ENCODE results near the gene ATP2B2.

The ATP2B2 gene

DNA sequence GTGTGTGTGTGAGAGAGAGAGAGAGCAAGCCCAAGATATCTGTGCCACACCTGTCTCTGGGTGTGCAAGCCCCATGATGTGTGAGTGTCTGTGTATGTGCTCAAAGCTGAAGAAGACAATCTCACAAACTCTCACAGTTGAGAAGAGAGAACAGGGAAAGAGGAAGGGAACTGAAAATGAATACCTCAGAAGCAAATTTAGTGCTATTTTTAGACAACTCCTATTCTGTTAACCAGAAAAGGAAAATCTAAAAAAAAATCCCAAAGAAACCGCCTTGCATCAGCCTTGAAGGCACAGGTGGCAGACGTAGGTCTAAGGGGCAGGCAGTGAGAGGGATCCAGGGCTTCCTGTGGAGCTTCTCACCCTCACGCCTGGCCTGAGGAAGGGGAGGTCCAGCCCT lies 47.8 kb downstream of the ATP2B2 start:
- no peak overlapping the region for H3K23ac ChIP-seq (ENCODE audit: low read depth, low read length, poor library complexity)
- no peak overlapping the region for H2BK120ac ChIP-seq (ENCODE audit: low read depth, low read length)
- no peak overlapping the region for H2AK5ac ChIP-seq (ENCODE audit: low read depth, low read length)
- WGBS, 2 donors (ENCODE audit: extremely low coverage in 2 of 2, insufficient read length in 2 of 2, insufficient replicate concordance in 1 of 2): no CpG with 5 or more reads among the region's 3 CpGs
- peak overlapping the region; percentile 9 for H3K14ac ChIP-seq (ENCODE audit: low read length)
- no peak overlapping the region for H3K4ac ChIP-seq (ENCODE audit: low read length)
- DNase-seq (ENCODE audit: low spot score): no peak
- no peak overlapping the region for H2BK5ac ChIP-seq (ENCODE audit: low read length)
- H3K18ac ChIP-seq (ENCODE audit: low read length): no peak overlapping the region
- no peak overlapping the region for H2BK12ac ChIP-seq (ENCODE audit: low read length)
- H3K4me3 ChIP-seq (ENCODE audit: low read length in 2 of 2): peak overlapping the region in 1 of 2 donors; percentile 68
- H3K4me1 ChIP-seq (ENCODE audit: control insufficient read depth in 2 of 2, insufficient read depth in 1 of 2, low read depth in 1 of 2, low read length in 2 of 2): peaks cover 0 to 2% of the 10 kb centered on the region in 2 donors
- no peak overlapping the region for H3K4me2 ChIP-seq (ENCODE audit: insufficient read depth, low read length, poor library complexity, severe bottlenecking)
- H2BK15ac ChIP-seq (ENCODE audit: low read length): no peak overlapping the region
- no peak overlapping the region for H4K91ac ChIP-seq (ENCODE audit: low read depth, low read length, poor library complexity)
- H3K79me1 ChIP-seq (ENCODE audit: low read depth, low read length): no peaks in the 10 kb centered on the region
- no peak overlapping the region for H3K27ac ChIP-seq (replicated peaks; ENCODE audit: low read length)
- H3K36me3 ChIP-seq (replicated peaks in 1 of 2; ENCODE audit: control insufficient read depth in 2 of 2, insufficient read depth in 2 of 2, low read length in 2 of 2): no peaks in the 10 kb centered on the region
- H3K9ac ChIP-seq (ENCODE audit: low read depth, low read length, poor library complexity): no peak overlapping the region
- H3K27me3 ChIP-seq (ENCODE audit: control insufficient read depth in 3 of 3, insufficient read depth in 3 of 3, low read depth in 1 of 3, low read length in 3 of 3): peaks cover 0 to 3% (median 0%) of the 10 kb centered on the region in 3 experiments
- no peak overlapping the region for H4K8ac ChIP-seq (ENCODE audit: low read depth, low read length)
- H2AFZ ChIP-seq (ENCODE audit: low read length): no peak overlapping the region
- no peaks in the 10 kb centered on the region for H3K9me3 ChIP-seq (replicated peaks in 1 of 2; ENCODE audit: control insufficient read depth in 2 of 2, insufficient read depth in 1 of 2, low read depth in 1 of 2, low read length in 2 of 2)

DNA sequence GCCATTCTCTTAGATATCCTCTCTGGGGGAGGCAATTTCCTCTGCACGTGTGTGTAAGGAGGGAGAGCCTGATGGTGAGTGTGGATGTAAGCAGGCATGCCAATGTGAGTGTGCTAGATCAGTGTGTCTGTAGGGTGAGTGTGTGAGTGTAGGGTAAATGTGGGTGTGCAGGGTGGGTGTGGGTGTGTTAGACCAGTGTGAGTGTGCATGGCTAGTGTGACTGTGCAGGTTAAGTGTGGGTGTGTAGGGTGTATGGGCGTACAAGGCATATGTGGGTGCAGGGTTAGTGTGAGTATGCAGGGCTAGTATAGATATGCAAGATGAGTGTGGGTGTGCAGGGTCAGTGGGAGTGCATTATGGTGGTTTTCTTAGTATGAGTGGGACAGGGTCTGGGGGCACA lies 48.4 kb downstream of the ATP2B2 start:
- Histone ChIP-seq H3K9ac (ENCODE audit: low read depth, low read length, poor library complexity) (no peak overlapping the region), H3K9me3 (replicated peaks in 1 of 2; ENCODE audit: control insufficient read depth in 2 of 2, insufficient read depth in 1 of 2, low read depth in 1 of 2, low read length in 2 of 2) (no peaks in the 10 kb centered on the region), H3K27me3 (ENCODE audit: control insufficient read depth in 3 of 3, insufficient read depth in 3 of 3, low read depth in 1 of 3, low read length in 3 of 3) (peaks cover 0 to under 1% (median 0%) of the 10 kb centered on the region in 3 experiments), H3K36me3 (replicated peaks in 1 of 2; ENCODE audit: control insufficient read depth in 2 of 2, insufficient read depth in 2 of 2, low read length in 2 of 2) (no peaks in the 10 kb centered on the region), H2BK12ac (ENCODE audit: low read length) (no peak overlapping the region), H2BK120ac (ENCODE audit: low read depth, low read length) (no peak overlapping the region), H3K23ac (ENCODE audit: low read depth, low read length, poor library complexity) (no peak overlapping the region), H2BK15ac (ENCODE audit: low read length) (no peak overlapping the region), H4K91ac (ENCODE audit: low read depth, low read length, poor library complexity) (no peak overlapping the region), H3K4ac (ENCODE audit: low read length) (no peak overlapping the region), H3K14ac (ENCODE audit: low read length) (peak overlapping the region; percentile 78), H2BK5ac (ENCODE audit: low read length) (no peak overlapping the region), H4K8ac (ENCODE audit: low read depth, low read length) (no peak overlapping the region), H3K79me1 (ENCODE audit: low read depth, low read length) (no peaks in the 10 kb centered on the region), H3K4me2 (ENCODE audit: insufficient read depth, low read length, poor library complexity, severe bottlenecking) (no peak overlapping the region), H3K27ac (replicated peaks; ENCODE audit: low read length) (no peak overlapping the region), H3K4me3 (ENCODE audit: low read length in 2 of 2) (peak overlapping the region in 1 of 2 donors; percentile 68), H2AK5ac (ENCODE audit: low read depth, low read length) (no peak overlapping the region), H3K18ac (ENCODE audit: low read length) (no peak overlapping the region), H2AFZ (ENCODE audit: low read length) (no peak overlapping the region), H3K4me1 (ENCODE audit: control insufficient read depth in 2 of 2, insufficient read depth in 1 of 2, low read depth in 1 of 2, low read length in 2 of 2) (peaks cover 0 to 2% of the 10 kb centered on the region in 2 donors)
- WGBS, 2 donors (ENCODE audit: extremely low coverage in 2 of 2, insufficient read length in 2 of 2, insufficient replicate concordance in 1 of 2): no CpG with 5 or more reads among the region's 2 CpGs
- no peak for DNase-seq (ENCODE audit: low spot score)

DNA sequence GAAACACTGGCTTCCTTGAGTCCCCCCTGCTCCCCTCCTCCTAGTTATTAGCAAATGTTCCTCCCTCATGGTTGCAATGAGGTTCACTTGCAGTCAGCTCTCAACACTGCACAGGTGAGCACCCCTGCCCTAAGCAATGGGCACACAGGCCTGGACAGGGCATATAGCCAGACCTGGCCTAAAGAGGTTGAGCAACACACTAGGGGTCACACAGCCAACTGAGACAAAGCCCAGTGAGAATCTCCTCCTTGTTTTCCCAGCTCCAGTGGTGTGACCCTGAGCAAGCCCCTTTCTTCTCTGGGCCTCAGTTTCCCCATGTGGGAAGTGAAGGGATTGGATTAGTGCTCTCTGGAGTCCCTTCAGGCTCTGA lies 49.9 kb downstream of the ATP2B2 start:
- H3K4ac ChIP-seq (ENCODE audit: low read length): no peak overlapping the region
- H3K23ac ChIP-seq (ENCODE audit: low read depth, low read length, poor library complexity): no peak overlapping the region
- no peak overlapping the region for H3K14ac ChIP-seq (ENCODE audit: low read length)
- H3K4me1 ChIP-seq (ENCODE audit: control insufficient read depth in 2 of 2, insufficient read depth in 1 of 2, low read depth in 1 of 2, low read length in 2 of 2): peaks cover 0 to 2% of the 10 kb centered on the region in 2 donors
- H2BK120ac ChIP-seq (ENCODE audit: low read depth, low read length): no peak overlapping the region
- H3K79me1 ChIP-seq (ENCODE audit: low read depth, low read length): no peaks in the 10 kb centered on the region
- H4K8ac ChIP-seq (ENCODE audit: low read depth, low read length): no peak overlapping the region
- H3K18ac ChIP-seq (ENCODE audit: low read length): no peak overlapping the region
- H3K36me3 ChIP-seq (replicated peaks in 1 of 2; ENCODE audit: control insufficient read depth in 2 of 2, insufficient read depth in 2 of 2, low read length in 2 of 2): no peaks in the 10 kb centered on the region
- H3K9me3 ChIP-seq (replicated peaks in 1 of 2; ENCODE audit: control insufficient read depth in 2 of 2, insufficient read depth in 1 of 2, low read depth in 1 of 2, low read length in 2 of 2): no peaks in the 10 kb centered on the region
- no peak overlapping the region for H2BK5ac ChIP-seq (ENCODE audit: low read length)
- no peak overlapping the region for H3K27ac ChIP-seq (replicated peaks; ENCODE audit: low read length)
- no peak for DNase-seq (ENCODE audit: low spot score)
- H2AFZ ChIP-seq (ENCODE audit: low read length): no peak overlapping the region
- no peak overlapping the region for H2BK15ac ChIP-seq (ENCODE audit: low read length)
- H2BK12ac ChIP-seq (ENCODE audit: low read length): no peak overlapping the region
- H4K91ac ChIP-seq (ENCODE audit: low read depth, low read length, poor library complexity): no peak overlapping the region
- H3K4me3 ChIP-seq (ENCODE audit: low read length in 2 of 2): peak overlapping the region in 1 of 2 donors; percentile 36
- H3K9ac ChIP-seq (ENCODE audit: low read depth, low read length, poor library complexity): no peak overlapping the region
- no peak overlapping the region for H2AK5ac ChIP-seq (ENCODE audit: low read depth, low read length)
- H3K27me3 ChIP-seq (ENCODE audit: control insufficient read depth in 3 of 3, insufficient read depth in 3 of 3, low read depth in 1 of 3, low read length in 3 of 3): no peaks in the 10 kb centered on the region
- H3K4me2 ChIP-seq (ENCODE audit: insufficient read depth, low read length, poor library complexity, severe bottlenecking): no peak overlapping the region

DNA sequence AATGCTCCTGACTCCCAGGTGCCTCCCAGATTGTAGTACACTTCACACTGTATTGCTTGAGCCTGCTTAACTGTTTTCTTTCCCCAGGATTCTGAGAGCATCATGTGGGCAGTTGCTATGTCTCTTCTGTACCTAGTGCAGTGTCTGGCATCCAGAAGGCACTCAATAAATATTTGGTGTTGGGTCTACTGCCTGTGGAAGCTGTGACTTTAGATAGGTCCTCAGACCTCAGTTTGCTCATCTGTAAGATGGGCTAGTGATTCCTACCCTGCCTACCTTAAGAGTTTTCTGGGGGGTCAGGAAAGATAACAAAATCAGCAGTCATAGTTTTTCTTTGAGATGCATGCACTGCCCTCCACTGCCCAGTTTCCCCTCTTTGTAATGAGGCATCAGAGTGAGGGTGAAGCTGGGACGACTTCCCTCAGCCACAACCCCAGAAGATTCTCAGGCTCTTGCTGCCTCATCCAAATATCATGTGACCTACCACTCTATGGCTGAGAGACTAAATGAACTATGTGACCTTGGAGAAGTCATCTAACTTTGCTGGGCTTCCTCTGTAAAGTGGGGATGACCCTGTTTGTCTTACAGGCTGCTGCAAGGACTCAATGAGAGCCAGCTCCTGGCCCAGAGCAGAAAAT lies 50.4 kb downstream of the ATP2B2 start:
- H3K36me3 ChIP-seq (replicated peaks in 1 of 2; ENCODE audit: control insufficient read depth in 2 of 2, insufficient read depth in 2 of 2, low read length in 2 of 2): no peaks in the 10 kb centered on the region
- no peak overlapping the region for H2BK5ac ChIP-seq (ENCODE audit: low read length)
- H3K79me1 ChIP-seq (ENCODE audit: low read depth, low read length): no peaks in the 10 kb centered on the region
- no peak overlapping the region for H2BK120ac ChIP-seq (ENCODE audit: low read depth, low read length)
- H2AFZ ChIP-seq (ENCODE audit: low read length): no peak overlapping the region
- no CpG with 5 or more reads among the region's 1 CpG for WGBS, 2 donors (ENCODE audit: extremely low coverage in 2 of 2, insufficient read length in 2 of 2, insufficient replicate concordance in 1 of 2)
- H3K27me3 ChIP-seq (ENCODE audit: control insufficient read depth in 3 of 3, insufficient read depth in 3 of 3, low read depth in 1 of 3, low read length in 3 of 3): no peaks in the 10 kb centered on the region
- no peak for DNase-seq (ENCODE audit: low spot score)
- no peak overlapping the region for H3K9ac ChIP-seq (ENCODE audit: low read depth, low read length, poor library complexity)
- no peak overlapping the region for H2BK15ac ChIP-seq (ENCODE audit: low read length)
- H3K4me1 ChIP-seq (ENCODE audit: control insufficient read depth in 2 of 2, insufficient read depth in 1 of 2, low read depth in 1 of 2, low read length in 2 of 2): peaks cover 0 to 2% of the 10 kb centered on the region in 2 donors
- H3K23ac ChIP-seq (ENCODE audit: low read depth, low read length, poor library complexity): no peak overlapping the region
- H3K27ac ChIP-seq (replicated peaks; ENCODE audit: low read length): no peak overlapping the region
- H4K91ac ChIP-seq (ENCODE audit: low read depth, low read length, poor library complexity): no peak overlapping the region
- H2BK12ac ChIP-seq (ENCODE audit: low read length): no peak overlapping the region
- no peak overlapping the region for H4K8ac ChIP-seq (ENCODE audit: low read depth, low read length)
- no peak overlapping the region for H3K4ac ChIP-seq (ENCODE audit: low read length)
- no peak overlapping the region for H3K4me3 ChIP-seq (ENCODE audit: low read length in 2 of 2)
- H3K9me3 ChIP-seq (replicated peaks in 1 of 2; ENCODE audit: control insufficient read depth in 2 of 2, insufficient read depth in 1 of 2, low read depth in 1 of 2, low read length in 2 of 2): no peaks in the 10 kb centered on the region
- no peak overlapping the region for H3K14ac ChIP-seq (ENCODE audit: low read length)
- no peak overlapping the region for H3K4me2 ChIP-seq (ENCODE audit: insufficient read depth, low read length, poor library complexity, severe bottlenecking)
- H2AK5ac ChIP-seq (ENCODE audit: low read depth, low read length): no peak overlapping the region
- H3K18ac ChIP-seq (ENCODE audit: low read length): no peak overlapping the region
